RWPE1 (cell line): ENCODE data around the gene OR10R2.
A peak's percentile ranks its signal among the peaks of the same experiment; 100 is the strongest.

Experiments used
- CTCF ChIA-PET: fragments of 350-600 bp; sonication (Branson Sonifier 250); formaldehyde crosslinking; extraction: SDS; loops from one replicate; lab custom pipeline; 2021; lab: Yijun Ruan, JAX
- POLR2A ChIA-PET: fragments of 400-600 bp; formaldehyde crosslinking; extraction: SDS; loops from one replicate; lab custom pipeline; 2020; ENCODE audit warnings: antibody characterized with exemption; ENCODE audit not compliant: low non-redundant PET; lab: Yijun Ruan, JAX
- DNase-seq: peaks from one replicate; pipeline ENCODE4 v3.0.0; 2012; ENCODE audit warnings: low spot score
- H3K27ac ChIP-seq: fragments of 450-650 bp; 2 replicates; pipeline ENCODE4 v1.5.1; 2017
- CTCF ChIP-seq: fragments of 450-650 bp; conservative IDR thresholded peaks from 2 replicates; pipeline ENCODE4 v1.5.1; 2017; ENCODE audit warnings: low read depth, mild to moderate bottlenecking

Gene OR10R2

GRCh38 chr1:158520021-158520420 lies 48.0 kb downstream of the OR10R2 start:
- ChIA-PET POLR2A (no interaction called here), CTCF (no interaction called here)
- TF ChIP-seq CTCF = no peak
- H3K27ac ChIP-seq = no peak overlapping the region
- no peak for DNase-seq

- POLR2A ChIA-PET = no interaction called here
- TF ChIP-seq CTCF = no peak
- no peak overlapping the region for H3K27ac ChIP-seq
- DNase-seq = no peak
- CTCF ChIA-PET = interaction anchor here (0.7 kb wide), 1 partner anchor 76 kb away, joined by 4 read pairs; no protein-coding TSS in a partner anchor
These were observed 49.1 kb downstream of the OR10R2 start for GRCh38 chr1:158520955-158521665.

- CTCF ChIA-PET = interaction anchor here (0.7 kb wide), 1 partner anchor 75 kb away, joined by 4 read pairs; no protein-coding TSS in a partner anchor
- no peak overlapping the region for H3K27ac ChIP-seq
- POLR2A ChIA-PET = no interaction called here
- no peak for DNase-seq
- TF ChIP-seq CTCF = no peak
These were observed 49.6 kb downstream of the OR10R2 start for GRCh38 chr1:158521666-158522058.

GRCh38 chr1:158527190-158527815 lies 55.3 kb downstream of the OR10R2 start:
- ChIA-PET CTCF (interaction anchor here (0.6 to 0.7 kb wide), 6 partner anchors 12 to 736 kb away, joined by 3 to 5 read pairs (median 3); no protein-coding TSS in a partner anchor), POLR2A (no interaction called here)
- peak; percentile 84 for TF ChIP-seq CTCF
- no peak overlapping the region for H3K27ac ChIP-seq
- peak; percentile 20 for DNase-seq
